ENCODE results near the gene LYZL4. TPM values are rescaled to one million over a fixed set of nuclear protein-coding genes. Genes with fewer than 3 reads are reported as not detected.

The LYZL4 gene
- total and polyA plus RNA-seq, 2 of the 13 experiments (the other 11 are each of a cell fraction or from before 2014, with no cell fraction given): not detected

DNA sequence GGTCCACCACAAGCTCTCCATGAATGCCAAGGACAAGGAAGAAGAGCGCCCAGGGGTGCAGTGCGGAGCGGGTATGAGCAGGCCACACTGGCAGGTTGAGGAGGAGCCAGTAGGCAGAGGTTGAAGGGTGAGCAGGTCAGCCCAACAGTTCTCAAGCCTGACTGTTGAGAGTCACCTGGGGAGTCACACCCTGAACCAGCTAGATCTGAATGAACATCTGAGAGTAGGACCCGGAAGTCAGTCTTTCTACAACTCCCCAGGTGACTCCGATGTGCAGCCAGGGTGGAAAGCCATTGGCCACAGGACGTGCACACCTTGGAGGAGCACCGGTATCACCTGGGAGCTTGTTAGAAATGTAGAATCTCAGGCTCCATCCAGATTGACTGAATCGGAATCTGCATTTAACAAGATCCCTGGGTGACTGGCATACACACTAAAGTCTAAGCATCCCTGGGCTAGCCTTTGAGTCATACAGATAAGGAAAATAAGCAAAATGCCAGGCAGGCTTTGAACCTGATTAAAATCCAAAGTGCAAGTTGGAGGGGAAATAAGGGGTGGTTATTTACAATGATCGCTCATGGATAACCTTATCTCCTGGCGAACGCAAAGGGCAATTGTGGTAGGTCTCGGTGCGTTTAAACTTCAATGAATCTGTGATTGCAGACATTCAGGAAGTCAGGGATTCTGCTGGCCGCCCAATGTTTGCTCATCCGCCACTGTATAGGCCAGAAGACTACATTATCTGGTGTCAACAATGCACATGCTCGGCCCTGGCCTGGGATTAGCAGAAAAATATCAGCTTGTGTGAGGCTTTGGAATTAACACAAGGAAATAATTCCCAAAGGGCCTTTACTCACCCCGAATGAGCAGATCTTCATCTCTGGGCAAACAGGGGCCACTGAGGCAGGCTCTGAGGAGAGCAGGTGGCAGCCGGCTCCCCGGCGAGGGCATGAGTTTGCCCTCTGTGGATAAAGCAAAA is 11.7 kb upstream of the LYZL4 start (continued):
- TF ChIP-seq, protein P1, sequence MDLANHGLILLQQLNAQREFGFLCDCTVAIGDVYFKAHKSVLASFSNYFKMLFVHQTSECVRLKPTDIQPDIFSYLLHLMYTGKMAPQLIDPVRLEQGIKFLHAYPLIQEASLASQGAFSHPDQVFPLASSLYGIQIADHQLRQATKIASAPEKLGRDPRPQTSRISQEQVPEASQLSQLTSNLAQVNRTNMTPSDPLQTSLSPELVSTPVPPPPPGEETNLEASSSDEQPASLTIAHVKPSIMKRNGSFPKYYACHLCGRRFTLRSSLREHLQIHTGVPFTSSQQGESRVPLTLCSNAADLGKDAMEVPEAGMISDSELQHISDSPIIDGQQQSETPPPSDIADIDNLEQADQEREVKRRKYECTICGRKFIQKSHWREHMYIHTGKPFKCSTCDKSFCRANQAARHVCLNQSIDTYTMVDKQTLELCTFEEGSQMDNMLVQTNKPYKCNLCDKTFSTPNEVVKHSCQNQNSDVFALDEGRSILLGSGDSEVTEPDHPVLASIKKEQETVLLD (CRISPR knock-in tag; IDR thresholded peaks at IDR 0.05; ENCODE audit: low read depth): no peak
- TF ChIP-seq ZNF772 (CRISPR knock-in tag; IDR thresholded peaks at IDR 0.05): peak; percentile 88
- peak; percentile 51; the same call in 1 of the 2 replicates for TF ChIP-seq KDM3A (CRISPR knock-in tag; IDR thresholded peaks at IDR 0.05; ENCODE audit: low read depth)
- TF ChIP-seq FOSL1 (CRISPR knock-in tag; IDR thresholded peaks at IDR 0.05; ENCODE audit: borderline replicate concordance): peak; percentile 82
- no peak for TF ChIP-seq ZNF724P (CRISPR knock-in tag; IDR thresholded peaks at IDR 0.05; ENCODE audit: borderline replicate concordance)
- TF ChIP-seq ZNF232 (CRISPR knock-in tag; IDR thresholded peaks at IDR 0.05; ENCODE audit: borderline replicate concordance): peak; percentile 96
- peak; percentile 90 for TF ChIP-seq TRIM24 (CRISPR knock-in tag; IDR thresholded peaks at IDR 0.05)
- TF ChIP-seq, protein P2, sequence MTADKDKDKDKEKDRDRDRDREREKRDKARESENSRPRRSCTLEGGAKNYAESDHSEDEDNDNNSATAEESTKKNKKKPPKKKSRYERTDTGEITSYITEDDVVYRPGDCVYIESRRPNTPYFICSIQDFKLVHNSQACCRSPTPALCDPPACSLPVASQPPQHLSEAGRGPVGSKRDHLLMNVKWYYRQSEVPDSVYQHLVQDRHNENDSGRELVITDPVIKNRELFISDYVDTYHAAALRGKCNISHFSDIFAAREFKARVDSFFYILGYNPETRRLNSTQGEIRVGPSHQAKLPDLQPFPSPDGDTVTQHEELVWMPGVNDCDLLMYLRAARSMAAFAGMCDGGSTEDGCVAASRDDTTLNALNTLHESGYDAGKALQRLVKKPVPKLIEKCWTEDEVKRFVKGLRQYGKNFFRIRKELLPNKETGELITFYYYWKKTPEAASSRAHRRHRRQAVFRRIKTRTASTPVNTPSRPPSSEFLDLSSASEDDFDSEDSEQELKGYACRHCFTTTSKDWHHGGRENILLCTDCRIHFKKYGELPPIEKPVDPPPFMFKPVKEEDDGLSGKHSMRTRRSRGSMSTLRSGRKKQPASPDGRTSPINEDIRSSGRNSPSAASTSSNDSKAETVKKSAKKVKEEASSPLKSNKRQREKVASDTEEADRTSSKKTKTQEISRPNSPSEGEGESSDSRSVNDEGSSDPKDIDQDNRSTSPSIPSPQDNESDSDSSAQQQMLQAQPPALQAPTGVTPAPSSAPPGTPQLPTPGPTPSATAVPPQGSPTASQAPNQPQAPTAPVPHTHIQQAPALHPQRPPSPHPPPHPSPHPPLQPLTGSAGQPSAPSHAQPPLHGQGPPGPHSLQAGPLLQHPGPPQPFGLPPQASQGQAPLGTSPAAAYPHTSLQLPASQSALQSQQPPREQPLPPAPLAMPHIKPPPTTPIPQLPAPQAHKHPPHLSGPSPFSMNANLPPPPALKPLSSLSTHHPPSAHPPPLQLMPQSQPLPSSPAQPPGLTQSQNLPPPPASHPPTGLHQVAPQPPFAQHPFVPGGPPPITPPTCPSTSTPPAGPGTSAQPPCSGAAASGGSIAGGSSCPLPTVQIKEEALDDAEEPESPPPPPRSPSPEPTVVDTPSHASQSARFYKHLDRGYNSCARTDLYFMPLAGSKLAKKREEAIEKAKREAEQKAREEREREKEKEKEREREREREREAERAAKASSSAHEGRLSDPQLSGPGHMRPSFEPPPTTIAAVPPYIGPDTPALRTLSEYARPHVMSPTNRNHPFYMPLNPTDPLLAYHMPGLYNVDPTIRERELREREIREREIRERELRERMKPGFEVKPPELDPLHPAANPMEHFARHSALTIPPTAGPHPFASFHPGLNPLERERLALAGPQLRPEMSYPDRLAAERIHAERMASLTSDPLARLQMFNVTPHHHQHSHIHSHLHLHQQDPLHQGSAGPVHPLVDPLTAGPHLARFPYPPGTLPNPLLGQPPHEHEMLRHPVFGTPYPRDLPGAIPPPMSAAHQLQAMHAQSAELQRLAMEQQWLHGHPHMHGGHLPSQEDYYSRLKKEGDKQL (CRISPR knock-in tag; IDR thresholded peaks at IDR 0.05; ENCODE audit: low read depth): peak; percentile 91; the same call in 1 of the 2 replicates
- TF ChIP-seq ZFP1 (CRISPR knock-in tag; IDR thresholded peaks at IDR 0.05): no peak
- peak; percentile 99 for TF ChIP-seq PITX1 (CRISPR knock-in tag; IDR thresholded peaks at IDR 0.05)
- TF ChIP-seq, protein P3, sequence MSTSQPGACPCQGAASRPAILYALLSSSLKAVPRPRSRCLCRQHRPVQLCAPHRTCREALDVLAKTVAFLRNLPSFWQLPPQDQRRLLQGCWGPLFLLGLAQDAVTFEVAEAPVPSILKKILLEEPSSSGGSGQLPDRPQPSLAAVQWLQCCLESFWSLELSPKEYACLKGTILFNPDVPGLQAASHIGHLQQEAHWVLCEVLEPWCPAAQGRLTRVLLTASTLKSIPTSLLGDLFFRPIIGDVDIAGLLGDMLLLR (CRISPR knock-in tag; IDR thresholded peaks at IDR 0.05): no peak
- TF ChIP-seq, protein P4, sequence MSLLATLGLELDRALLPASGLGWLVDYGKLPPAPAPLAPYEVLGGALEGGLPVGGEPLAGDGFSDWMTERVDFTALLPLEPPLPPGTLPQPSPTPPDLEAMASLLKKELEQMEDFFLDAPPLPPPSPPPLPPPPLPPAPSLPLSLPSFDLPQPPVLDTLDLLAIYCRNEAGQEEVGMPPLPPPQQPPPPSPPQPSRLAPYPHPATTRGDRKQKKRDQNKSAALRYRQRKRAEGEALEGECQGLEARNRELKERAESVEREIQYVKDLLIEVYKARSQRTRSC (CRISPR knock-in tag; IDR thresholded peaks at IDR 0.05; ENCODE audit: low read depth): no peak
- TF ChIP-seq, protein P5, sequence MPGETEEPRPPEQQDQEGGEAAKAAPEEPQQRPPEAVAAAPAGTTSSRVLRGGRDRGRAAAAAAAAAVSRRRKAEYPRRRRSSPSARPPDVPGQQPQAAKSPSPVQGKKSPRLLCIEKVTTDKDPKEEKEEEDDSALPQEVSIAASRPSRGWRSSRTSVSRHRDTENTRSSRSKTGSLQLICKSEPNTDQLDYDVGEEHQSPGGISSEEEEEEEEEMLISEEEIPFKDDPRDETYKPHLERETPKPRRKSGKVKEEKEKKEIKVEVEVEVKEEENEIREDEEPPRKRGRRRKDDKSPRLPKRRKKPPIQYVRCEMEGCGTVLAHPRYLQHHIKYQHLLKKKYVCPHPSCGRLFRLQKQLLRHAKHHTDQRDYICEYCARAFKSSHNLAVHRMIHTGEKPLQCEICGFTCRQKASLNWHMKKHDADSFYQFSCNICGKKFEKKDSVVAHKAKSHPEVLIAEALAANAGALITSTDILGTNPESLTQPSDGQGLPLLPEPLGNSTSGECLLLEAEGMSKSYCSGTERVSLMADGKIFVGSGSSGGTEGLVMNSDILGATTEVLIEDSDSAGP (CRISPR knock-in tag; IDR thresholded peaks at IDR 0.05; ENCODE audit: borderline replicate concordance): peak; percentile 44; the same call in 1 of the 2 replicates
- no peak for TF ChIP-seq ZNF251 (CRISPR knock-in tag; IDR thresholded peaks at IDR 0.05)
- no peak for TF ChIP-seq ZNF296 (CRISPR knock-in tag; conservative IDR thresholded peaks at IDR 0.05)
- no peak for TF ChIP-seq YY1 (IDR thresholded peaks at IDR 0.05; ENCODE audit: insufficient read depth, insufficient replicate concordance, low read depth, low read length)
- TF ChIP-seq HOXA5 (CRISPR knock-in tag; IDR thresholded peaks at IDR 0.05): peak; percentile 23; the same call in 1 of the 2 replicates
- no peak for TF ChIP-seq ZNF30 (CRISPR knock-in tag; IDR thresholded peaks at IDR 0.05)
- peak; percentile 95; the same call in 1 of the 2 replicates for TF ChIP-seq HMG20A (CRISPR knock-in tag; IDR thresholded peaks at IDR 0.05; ENCODE audit: borderline replicate concordance)

Measured in HepG2 (cell line).